ENCODE results near the gene LRRC71.

Gene LRRC71

DNA sequence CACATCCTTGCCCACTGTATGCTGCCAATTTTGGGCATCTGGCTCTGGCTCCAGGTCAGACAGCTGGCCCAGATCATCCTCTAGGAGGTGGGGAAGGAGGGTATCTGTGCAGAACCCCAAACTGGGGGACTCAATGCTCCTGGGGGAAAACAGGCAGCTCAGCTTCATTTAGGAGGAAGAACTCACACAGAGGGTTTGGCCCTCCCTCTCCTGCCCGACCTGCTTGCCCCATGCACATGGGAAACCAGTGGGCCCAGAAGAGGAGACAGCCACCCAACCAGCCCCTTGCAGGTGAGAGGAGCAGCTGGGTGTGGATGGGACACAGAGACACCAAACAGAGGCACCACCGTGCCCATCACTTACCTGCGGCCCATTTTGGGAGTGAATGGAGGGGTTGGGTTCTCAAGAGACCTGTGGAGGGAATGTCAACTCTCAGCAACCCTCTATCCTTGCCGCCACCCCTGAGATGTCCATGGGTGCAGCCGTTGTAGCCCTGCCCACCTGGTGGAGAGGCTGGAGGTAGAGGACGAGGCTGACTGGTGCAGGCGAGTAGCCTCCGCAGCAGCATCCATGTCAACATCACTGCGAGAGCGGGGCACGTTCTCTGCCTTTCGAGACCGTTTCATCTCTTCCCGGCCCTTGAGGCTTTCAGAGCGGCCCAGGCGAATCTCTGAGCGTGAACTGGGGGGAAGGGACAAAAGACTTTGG, 27.5 kb downstream of the LRRC71 start:
- DNase-seq, result no peak

DNA sequence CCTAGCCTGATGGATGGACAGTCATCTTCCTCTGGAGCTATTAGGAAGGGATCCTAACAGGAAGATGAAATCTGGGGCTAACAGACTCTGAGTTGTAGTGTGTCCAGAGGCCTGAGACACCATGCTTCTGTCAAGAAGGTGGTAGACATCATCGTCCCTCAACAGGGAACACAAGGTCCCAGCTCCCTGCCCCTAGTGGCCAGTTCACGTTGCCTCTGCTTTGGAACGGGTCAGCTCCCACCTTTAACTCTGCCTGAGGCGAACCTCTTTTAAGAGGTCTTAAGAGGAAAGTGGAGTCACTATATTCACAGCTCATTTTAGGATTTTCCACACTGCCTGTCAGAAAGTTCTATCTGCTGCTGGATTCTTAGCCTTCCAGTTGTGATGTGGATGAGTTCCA, 28.3 kb downstream of the LRRC71 start:
- TF ChIP-seq GATA1 (IDR thresholded peaks at IDR 0.05; ENCODE audit: low read depth, low read length), result no peak
- peak in 1 of 2 experiments; percentile 9 for DNase-seq

More for the DNA sequence above, 27.5 kb downstream of the LRRC71 start:
- no peak for TF ChIP-seq GATA1 (IDR thresholded peaks at IDR 0.05; ENCODE audit: low read depth, low read length)
- TF ChIP-seq POLR2A (IDR thresholded peaks at IDR 0.05; ENCODE audit: low read length), result no peak

DNA sequence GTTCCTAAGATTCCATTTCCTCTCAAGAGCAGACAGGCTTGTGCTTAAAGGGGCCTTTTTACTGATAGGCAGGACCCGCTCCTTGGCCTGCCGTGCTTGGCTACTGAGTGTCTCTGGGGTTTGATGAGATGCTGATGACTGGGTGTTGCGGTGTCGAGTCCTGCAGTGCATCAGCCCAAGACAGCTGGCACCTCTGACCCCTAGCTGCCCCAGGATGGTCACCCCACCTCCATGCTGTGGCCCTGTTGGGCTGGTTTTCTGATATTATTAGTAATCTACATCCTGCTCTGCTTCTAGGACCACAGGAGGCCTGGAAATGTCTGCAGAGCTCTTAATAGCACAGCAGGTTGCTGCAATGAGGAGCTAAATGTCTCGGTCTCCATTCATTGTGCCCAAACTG, 28.7 kb downstream of the LRRC71 start:
- TF ChIP-seq GATA1 (IDR thresholded peaks at IDR 0.05; ENCODE audit: low read depth, low read length), result no peak
- no peak for TF ChIP-seq POLR2A (IDR thresholded peaks at IDR 0.05; ENCODE audit: low read length)
- DNase-seq, result no peak

DNA sequence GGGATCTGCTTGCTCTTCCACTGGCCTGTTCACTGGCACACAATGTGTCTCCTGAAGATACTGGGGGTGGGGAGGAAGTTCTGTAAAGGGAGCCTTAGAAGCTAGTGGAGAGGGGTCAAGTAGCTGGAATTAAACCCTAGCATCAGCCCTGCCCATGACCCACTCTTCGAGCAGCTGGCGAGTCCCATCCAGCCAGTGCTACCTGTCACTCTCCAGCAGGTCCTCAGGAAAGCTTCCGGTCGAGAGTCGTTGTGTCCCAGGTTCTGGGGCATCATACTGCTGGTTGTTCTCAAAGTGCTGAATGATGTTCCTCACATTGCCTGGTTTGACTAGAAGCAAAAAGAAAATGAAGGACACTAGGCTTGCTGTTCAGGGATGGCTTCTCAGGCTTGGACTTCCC, 30.9 kb downstream of the LRRC71 start:
- TF ChIP-seq GATA1 (IDR thresholded peaks at IDR 0.05; ENCODE audit: low read depth, low read length) (no peak), POLR2A (IDR thresholded peaks at IDR 0.05; ENCODE audit: low read length) (no peak)
- no peak for DNase-seq

DNA sequence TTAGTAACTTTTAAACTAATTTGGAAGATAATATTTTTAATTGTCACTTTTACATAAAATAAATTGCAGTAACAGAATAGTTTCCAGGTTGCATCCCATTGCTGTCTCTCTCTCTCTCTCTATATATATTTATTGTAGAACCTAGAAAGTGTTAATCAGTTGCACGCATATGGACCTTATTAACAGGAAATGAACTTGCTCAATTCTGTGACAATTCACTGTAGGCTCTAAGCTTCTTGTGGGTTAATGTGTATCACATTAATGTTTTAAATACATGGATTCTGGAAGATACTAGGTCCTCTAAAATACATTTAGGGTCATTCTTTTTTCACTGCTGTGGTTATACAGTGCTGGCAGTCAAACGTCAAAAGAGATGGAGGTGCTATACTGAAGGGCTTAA, 33.1 kb downstream of the LRRC71 start:
- DNase-seq, result no peak

DNA sequence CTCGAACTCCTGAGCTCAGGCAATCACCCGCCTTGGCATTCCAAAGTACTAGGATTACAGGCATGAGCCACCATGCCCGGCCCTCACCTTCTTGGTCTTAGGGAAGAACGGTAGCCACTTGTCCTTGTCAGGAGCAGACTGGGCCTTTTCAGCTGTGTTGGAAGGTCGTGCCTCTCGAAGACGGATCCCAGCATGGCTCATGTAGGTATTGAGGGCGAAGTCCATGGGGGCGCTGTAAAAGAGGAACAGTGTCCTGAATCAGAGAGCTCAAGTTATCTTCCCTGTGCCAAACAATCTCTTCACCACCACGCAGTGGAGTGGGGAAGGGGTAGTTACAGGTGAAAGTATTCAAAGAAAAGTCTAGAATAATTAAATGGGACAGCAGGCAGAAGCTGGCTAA, 35.9 kb downstream of the LRRC71 start:
- TF ChIP-seq GATA1 (IDR thresholded peaks at IDR 0.05; ENCODE audit: low read depth, low read length), result no peak
- no peak for TF ChIP-seq POLR2A (IDR thresholded peaks at IDR 0.05; ENCODE audit: low read length)
- DNase-seq, result no peak

More for the DNA sequence above, 33.1 kb downstream of the LRRC71 start:
- TF ChIP-seq POLR2A (IDR thresholded peaks at IDR 0.05; ENCODE audit: low read length) (no peak), GATA1 (IDR thresholded peaks at IDR 0.05; ENCODE audit: low read depth, low read length) (no peak)

DNA sequence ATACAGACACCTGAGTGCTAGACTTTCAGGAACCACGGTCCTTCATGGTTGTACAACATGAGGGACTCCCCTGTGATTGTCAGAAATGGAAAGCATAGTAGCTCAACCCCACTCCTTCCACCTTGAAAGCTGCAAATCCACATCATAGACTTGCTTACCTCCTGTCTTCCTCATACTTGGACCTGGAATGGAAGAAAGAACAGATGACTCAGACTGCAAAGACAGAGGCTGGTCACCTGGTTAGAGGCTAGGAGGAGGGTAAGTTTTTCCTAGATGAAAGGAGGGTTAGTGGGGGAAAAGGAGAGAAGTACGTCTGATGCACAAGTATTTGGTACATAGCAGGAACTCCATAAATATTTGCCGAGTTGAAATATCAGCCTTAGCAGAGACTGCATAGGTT, 37.2 kb downstream of the LRRC71 start:
- TF ChIP-seq POLR2A (IDR thresholded peaks at IDR 0.05; ENCODE audit: low read length) (no peak), GATA1 (IDR thresholded peaks at IDR 0.05; ENCODE audit: low read depth, low read length) (no peak)
- DNase-seq, result no peak

DNA sequence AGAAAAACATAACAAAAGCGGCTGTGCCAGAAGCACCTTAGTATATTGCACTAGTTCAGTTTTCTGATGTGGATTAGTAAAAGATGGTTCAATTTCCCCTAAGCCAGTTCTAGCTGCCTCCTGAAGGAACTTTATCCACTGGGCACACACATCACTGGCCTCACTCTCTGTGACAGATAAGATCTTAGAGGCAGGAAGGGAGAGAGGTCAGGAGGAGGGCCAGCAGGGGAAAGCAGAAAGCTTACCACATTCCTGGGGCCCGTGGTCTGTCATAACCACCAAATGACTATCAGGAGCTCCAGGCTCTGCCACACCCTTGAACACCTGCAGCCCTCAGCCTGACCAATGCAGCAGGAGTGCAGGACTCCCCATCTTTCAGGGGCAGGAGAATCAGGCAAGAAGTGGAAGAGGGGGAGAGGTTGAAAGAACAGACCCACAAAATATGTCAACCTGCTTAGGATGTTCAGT, 37.8 kb downstream of the LRRC71 start:
- TF ChIP-seq GATA1 (IDR thresholded peaks at IDR 0.05; ENCODE audit: low read depth, low read length) (no peak), POLR2A (IDR thresholded peaks at IDR 0.05; ENCODE audit: low read length) (no peak)
- DNase-seq, result peak; percentile 17 to 56

DNA sequence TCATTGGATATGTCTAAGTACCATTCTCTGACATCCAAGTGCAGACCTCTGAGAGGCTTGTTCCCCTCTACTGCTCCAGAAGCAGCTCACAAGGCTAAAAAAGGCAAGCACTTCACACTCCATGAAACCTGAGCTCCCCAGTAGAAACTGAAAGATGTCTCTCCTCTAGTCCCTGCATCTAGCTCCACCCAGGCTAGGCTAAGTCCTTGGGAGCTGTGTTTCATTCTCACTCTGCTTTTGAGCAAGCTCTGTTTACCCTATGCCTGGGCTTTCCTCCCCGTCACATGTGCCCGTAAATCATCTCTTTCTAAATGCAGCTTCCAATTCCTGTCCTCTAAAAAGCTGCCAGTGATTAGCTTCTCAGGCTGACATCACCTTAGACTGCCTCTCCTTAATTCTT, 39.0 kb downstream of the LRRC71 start:
- DNase-seq, result no peak
- no peak for TF ChIP-seq GATA1 (IDR thresholded peaks at IDR 0.05; ENCODE audit: low read depth, low read length)
- TF ChIP-seq POLR2A (IDR thresholded peaks at IDR 0.05; ENCODE audit: low read length), result no peak

DNA sequence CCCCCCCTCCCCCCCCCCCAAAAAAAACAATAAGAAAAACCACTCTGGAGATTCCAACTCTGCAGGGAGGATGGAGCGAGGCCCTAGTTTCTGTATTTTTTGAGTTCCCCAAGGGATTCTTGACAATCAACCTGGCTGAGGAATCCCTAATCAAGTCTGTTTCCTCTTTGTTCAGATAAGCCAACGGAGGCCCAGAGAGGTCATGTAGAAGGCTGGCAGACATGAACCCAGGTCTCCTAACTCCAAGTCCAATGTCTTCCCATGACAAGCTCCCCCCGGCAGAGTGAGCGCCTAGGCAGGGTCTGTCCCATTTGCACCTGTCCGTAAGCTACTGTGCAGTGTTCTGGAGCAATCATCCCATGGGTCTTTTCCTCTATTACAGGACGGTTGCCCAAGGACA, 39.5 kb downstream of the LRRC71 start:
- TF ChIP-seq POLR2A (IDR thresholded peaks at IDR 0.05; ENCODE audit: low read length) (no peak), GATA1 (IDR thresholded peaks at IDR 0.05; ENCODE audit: low read depth, low read length) (no peak)
- no peak for DNase-seq

DNA sequence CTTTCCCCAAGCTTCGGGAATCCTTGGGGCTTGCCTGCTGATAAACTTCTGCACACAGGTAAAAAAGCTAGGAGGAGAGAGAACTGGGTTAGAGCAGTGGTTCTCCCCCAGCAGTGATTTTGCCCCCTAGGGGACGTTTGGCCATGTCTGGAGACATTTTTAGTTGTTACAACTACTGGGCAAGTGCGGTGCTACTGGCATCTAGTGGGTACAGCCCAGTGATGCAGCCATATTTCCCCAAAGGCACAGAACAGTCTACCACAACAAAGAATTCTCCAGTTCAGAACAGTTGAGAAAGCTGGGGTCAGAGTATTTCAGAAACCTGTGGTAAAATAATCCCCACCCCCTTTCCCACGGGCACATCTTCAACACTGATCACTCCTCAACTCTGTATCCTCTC, 41.3 kb downstream of the LRRC71 start:
- peak in 1 of 2 experiments; percentile 7 for DNase-seq
- TF ChIP-seq POLR2A (IDR thresholded peaks at IDR 0.05; ENCODE audit: low read length) (no peak), GATA1 (IDR thresholded peaks at IDR 0.05; ENCODE audit: low read depth, low read length) (no peak)

DNA sequence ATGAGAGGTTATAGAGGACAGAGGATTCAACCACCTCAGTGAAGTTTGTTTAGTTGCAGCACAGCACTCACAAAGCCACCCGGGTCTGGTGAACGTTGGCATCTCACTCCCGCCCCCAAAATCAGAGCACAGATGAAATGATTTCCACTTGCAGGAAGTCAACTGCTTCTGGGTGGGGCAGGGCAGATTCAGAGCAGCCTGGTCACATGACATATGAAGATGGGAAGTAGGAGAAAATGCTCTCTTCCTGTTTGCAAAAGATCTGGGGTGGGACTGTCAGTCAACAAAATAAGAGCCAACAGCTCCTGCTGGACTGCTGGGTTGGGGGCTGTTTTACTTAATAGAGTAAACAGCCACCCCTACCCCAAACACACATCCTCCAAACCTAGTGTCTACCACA, 43.2 kb downstream of the LRRC71 start:
- TF ChIP-seq POLR2A (IDR thresholded peaks at IDR 0.05; ENCODE audit: low read length) (no peak), GATA1 (IDR thresholded peaks at IDR 0.05; ENCODE audit: low read depth, low read length) (no peak)
- DNase-seq, result no peak

DNA sequence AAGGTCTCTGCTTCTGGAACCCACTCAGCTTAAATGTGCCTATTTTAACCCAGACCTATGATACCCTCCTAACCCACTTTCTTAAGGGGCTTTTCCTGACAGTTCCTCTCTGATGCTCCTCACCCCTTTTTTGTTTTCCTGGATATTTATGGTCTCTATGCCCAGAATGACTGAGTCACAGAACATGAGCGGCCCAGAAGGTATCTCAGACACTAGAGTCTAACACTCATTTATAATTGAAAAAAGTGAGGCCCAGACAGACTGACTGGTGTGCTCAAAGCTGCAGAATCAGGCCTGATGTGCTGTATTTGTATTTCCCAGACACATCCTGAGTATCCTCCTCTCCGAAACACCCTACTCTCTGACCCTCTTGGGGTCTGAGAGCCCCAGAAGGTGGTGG, 44.0 kb downstream of the LRRC71 start:
- TF ChIP-seq GATA1 (IDR thresholded peaks at IDR 0.05; ENCODE audit: low read depth, low read length) (no peak), POLR2A (IDR thresholded peaks at IDR 0.05; ENCODE audit: low read length) (no peak)
- DNase-seq, result no peak

DNA sequence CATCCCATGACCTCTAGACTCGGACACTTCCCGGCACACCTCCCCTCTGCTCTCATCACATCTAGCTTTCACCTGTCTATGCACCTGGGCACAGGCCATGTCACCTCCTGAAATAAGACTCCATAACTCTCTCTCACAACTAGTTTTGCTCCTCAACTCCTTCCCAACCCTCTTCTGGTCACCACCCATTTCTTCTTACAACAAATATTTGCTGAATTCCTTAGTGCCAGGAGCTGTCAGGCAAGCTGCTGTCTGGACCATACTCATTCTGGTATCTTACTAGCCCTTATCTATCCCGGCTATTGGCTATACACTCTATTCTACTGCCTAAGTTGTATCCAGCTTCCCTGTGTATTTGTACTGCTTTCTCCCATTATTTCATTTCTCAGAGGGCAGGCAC, 49.1 kb downstream of the LRRC71 start:
- DNase-seq, result no peak
- no peak for TF ChIP-seq GATA1 (IDR thresholded peaks at IDR 0.05; ENCODE audit: low read depth, low read length)
- TF ChIP-seq POLR2A (IDR thresholded peaks at IDR 0.05; ENCODE audit: low read length), result no peak

DNA sequence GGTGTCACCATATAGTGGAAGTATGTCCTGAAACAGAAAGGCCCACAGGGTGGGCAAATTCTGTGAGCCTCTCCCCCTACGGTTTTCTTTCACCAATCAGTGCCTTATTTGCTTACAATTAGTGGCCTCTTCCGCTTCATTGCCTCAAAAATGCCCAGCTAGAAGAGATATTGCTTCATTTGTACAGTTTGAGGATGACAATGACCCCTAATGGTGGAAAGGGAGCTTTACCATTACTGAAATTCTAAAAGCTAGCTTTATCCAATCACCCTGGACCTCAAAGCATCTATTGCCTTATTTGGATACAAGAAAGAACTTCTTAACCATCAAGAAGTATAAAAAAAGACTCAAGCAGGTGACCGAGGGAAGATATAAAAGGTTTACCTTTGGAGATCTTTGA, 49.6 kb downstream of the LRRC71 start:
- TF ChIP-seq POLR2A (IDR thresholded peaks at IDR 0.05; ENCODE audit: low read length), result no peak
- no peak for TF ChIP-seq GATA1 (IDR thresholded peaks at IDR 0.05; ENCODE audit: low read depth, low read length)
- peak in 1 of 2 experiments; percentile 6 for DNase-seq

Data from erythroblast (primary cell).